A549 (cell line): ENCODE results near the gene LYPD6B.

Experiments used
- CTCF ChIP-seq: fragments of >200 bp; sonication (Bioruptor Twin); formaldehyde crosslinking; IDR thresholded peaks from 3 replicates; pipeline ENCODE4 v1.5.1; 2016
- EP300 ChIP-seq, 2 experiments: fragments of >200 bp; sonication (Bioruptor Twin); formaldehyde crosslinking; IDR thresholded peaks; 2 replicates in 1 of 2; 3 replicates in 1 of 2; pipeline ENCODE4 v1.6.1; 2016 to 2017
- FOSB ChIP-seq: fragments of 250-450 bp; sonication (Bioruptor Pico); IDR thresholded peaks from 2 replicates; pipeline ENCODE4 v1.5.0; 2020; ENCODE audit warnings: mild to moderate bottlenecking, moderate library complexity
- FOSL2 ChIP-seq, 2 experiments: fragments of 450-650 bp in 1 of 2; fragments of >200 bp in 1 of 2; sonication (Bioruptor Twin) in 1 of 2; formaldehyde crosslinking; IDR thresholded peaks; 2 replicates each; pipeline versions ENCODE4 v1.5.0 to v1.6.1; 2016 to 2020; ENCODE audit warnings: mild to moderate bottlenecking in 1 of 2, moderate library complexity in 1 of 2
- NPAS2 ChIP-seq: fragments of 250-450 bp; sonication (Bioruptor Pico); IDR thresholded peaks from 2 replicates; pipeline ENCODE4 v1.8.0; 2022; ENCODE audit warnings: mild to moderate bottlenecking, moderate library complexity, borderline replicate concordance
- POLR2A ChIP-seq: IDR thresholded peaks from 2 replicates; pipeline ENCODE4 v1.6.1; 2012; ENCODE audit warnings: mild to moderate bottlenecking, low read length
- RAD21 ChIP-seq, 2 experiments: fragments of >200 bp in 1 of 2; sonication (Bioruptor Twin) in 1 of 2; formaldehyde crosslinking in 1 of 2; IDR thresholded peaks in 1 of 2; conservative IDR thresholded peaks in 1 of 2; 2 replicates in 1 of 2; 3 replicates in 1 of 2; pipeline ENCODE4 v1.6.1; 2012 to 2018; ENCODE audit warnings: inconsistent platforms in 1 of 2
- REST ChIP-seq: fragments of 200-600 bp; sonication (generic); IDR thresholded peaks from 2 replicates; pipeline ENCODE4 v1.6.1; 2016; ENCODE audit warnings: antibody characterized with exemption, mild to moderate bottlenecking, moderate library complexity
- TP53 ChIP-seq: fragments of 250-450 bp; sonication (Bioruptor Pico); IDR thresholded peaks from 2 replicates; pipeline ENCODE4 v1.5.0; 2021; ENCODE audit warnings: mild to moderate bottlenecking, moderate library complexity

- TF ChIP-seq EP300 (IDR thresholded peaks at IDR 0.05), result no peak
- no peak for TF ChIP-seq TP53 (CRISPR knock-in tag)
- no peak for TF ChIP-seq RAD21 (conservative IDR thresholded peaks at IDR 0.05 in 1 of 2, IDR thresholded peaks at IDR 0.05 in 1 of 2)
- no peak for TF ChIP-seq POLR2A
- TF ChIP-seq REST, result no peak
- no peak for TF ChIP-seq NPAS2
- no peak for TF ChIP-seq CTCF
- TF ChIP-seq FOSL2 (IDR thresholded peaks at IDR 0.05), result no peak
- TF ChIP-seq FOSL2 (CRISPR knock-in tag; IDR thresholded peaks at IDR 0.05), result no peak
- TF ChIP-seq FOSB (CRISPR knock-in tag), result no peak
Measured at GRCh38 chr2:149001496-149001895, 37.0 kb upstream of the LYPD6B start.
